SK-N-SH (cell line): ENCODE results near the gene C6orf163.

ENCODE experiments used
- CTCF ChIP-seq: fragments of 200-600 bp; sonication (generic); IDR thresholded peaks from 2 replicates; pipeline ENCODE4 v1.6.1; 2017; ENCODE audit warnings: antibody characterized with exemption, mild to moderate bottlenecking, moderate library complexity
- RAD21 ChIP-seq: IDR thresholded peaks from 2 replicates; pipeline ENCODE4 v1.6.1; 2012; ENCODE audit warnings: mild to moderate bottlenecking, low read length
- SMC3 ChIP-seq: IDR thresholded peaks from 2 replicates; pipeline ENCODE4 v1.6.1; 2012; ENCODE audit warnings: low read depth, low read length, improper control_type of control experiment

- TF ChIP-seq CTCF (no peak), RAD21 (no peak), SMC3 (no peak)
Measured at GRCh38 chr6:87330961-87331360, 13.7 kb upstream of the C6orf163 start.
